GM18507 (cell line): ENCODE measurements around the gene PCBD1.
"Not testable (repeated sequence)": the region's sequence is repeated elsewhere in the genome, so short reads cannot be mapped to it uniquely, and the experiment has no call there.

Source experiments
- DNase-seq: peaks from one replicate; pipeline ENCODE4 v3.0.0; 2011; ENCODE audit warnings: low read depth; ENCODE audit not compliant: insufficient read length; ENCODE audit errors: extremely low spot score
- FAIRE-seq: peaks from 2 replicates; lab custom pipeline; 2011; peaks lifted over from hg19 to GRCh38; lab: Jason Lieb, UNC

The PCBD1 gene

DNA sequence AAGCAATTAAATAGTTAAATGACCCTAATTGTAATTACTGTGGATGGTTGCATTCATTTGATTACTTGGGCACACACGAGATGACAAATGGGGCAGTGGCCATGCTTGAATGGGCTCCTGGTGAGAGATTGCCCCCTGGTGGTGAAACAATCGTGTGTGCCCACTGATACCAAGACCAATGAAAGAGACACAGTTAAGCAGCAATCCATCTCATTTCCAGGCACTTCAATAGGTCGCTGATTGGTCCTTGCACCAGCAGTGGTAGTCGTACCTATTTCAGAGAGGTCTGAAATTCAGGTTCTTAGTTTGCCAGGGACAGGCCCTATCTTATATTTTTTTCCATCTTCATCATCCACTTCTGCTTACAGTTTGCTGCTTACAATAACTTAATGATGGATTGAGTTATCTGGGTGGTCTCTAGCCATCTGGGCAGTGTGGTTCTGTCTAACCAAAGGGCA lies 8.3 kb downstream of the PCBD1 start:
- DNase-seq: peak; percentile 58
- peak; percentile 91 for FAIRE-seq

DNA sequence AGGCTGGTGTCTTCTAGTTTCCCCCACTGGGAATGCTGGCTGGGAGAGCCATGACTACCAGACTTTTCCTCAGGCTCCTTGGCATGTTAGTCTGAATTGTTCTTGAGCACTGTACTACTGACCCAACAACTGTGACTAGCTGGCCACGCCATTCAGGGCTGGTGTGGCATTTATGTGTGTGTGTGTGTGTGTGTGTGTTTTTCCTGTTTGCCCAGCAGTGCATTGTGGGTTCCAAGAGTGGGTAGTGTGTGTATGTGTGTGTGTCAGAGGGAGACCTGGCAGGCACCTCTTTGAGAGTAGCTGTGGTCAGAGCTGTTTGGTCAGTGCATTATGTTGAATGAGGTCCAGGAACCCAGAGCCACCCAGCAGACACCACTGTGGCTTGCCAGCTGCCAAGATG lies 9.2 kb downstream of the PCBD1 start:
- FAIRE-seq (no peak), DNase-seq (no peak)

DNA sequence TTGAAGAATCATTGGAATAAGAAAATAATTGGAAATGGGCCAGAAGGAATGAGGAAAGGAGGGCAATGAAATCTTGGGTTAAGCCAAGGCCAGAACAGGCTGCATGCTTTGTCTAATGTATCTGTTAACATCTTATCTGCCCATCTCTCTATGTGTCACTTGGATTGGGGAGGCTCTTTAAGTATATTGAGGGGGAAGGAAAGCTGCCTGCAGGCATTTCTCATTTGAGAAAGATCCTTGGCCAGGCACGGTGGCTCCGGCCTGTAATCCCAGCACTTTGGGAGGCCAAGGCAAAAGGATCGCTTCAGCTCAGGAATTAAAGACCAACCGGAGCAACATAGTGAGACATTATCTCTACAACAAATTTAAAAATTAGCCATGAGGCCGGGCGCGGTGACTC lies 14.3 kb downstream of the PCBD1 start:
- no peak for FAIRE-seq

DNA sequence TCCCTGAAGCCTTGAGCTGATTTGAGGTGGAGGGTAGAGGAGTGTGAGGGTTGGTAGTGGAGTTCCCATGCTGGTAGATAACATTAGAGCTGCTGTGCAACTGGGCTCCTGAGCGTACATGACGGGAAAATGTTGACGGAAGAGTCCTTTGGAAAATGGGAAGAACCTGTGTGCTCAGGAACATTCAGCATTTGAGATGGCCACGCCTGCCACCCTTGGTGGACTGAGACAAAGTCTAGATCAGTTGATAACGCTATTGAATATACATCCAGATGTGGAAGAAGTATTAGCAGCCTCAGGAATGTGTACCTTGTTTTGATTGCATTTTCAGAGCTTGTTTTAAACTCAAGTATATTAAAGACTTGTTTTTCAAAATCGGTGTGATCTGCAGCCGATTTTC lies 16.1 kb downstream of the PCBD1 start:
- no peak for FAIRE-seq
- DNase-seq: no peak

More for the DNA sequence above, 14.3 kb downstream of the PCBD1 start:
- no peak for DNase-seq

DNA sequence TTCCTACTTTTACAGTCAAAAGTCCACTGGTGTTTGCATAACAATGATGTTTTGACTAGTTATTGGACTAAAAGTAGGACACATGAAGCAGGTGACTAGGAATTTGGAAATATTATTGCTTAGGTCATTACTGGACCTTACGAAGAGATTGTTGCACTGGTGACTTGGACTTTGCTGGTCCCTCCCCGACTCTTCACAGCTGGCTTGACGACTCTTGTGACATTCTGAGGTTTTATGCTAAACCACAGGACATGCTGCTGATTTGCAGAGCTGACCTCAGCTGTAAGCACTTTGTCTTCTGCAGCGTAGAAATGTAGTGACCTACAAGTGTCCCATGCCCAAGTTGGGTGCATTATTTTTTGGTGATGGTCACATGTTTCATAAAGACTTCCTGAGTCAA lies 21.9 kb downstream of the PCBD1 start:
- DNase-seq: no peak
- no peak for FAIRE-seq

GRCh38 chr10:70864935-70865334 lies 23.4 kb downstream of the PCBD1 start:
- no peak for FAIRE-seq
- DNase-seq: no peak

DNA sequence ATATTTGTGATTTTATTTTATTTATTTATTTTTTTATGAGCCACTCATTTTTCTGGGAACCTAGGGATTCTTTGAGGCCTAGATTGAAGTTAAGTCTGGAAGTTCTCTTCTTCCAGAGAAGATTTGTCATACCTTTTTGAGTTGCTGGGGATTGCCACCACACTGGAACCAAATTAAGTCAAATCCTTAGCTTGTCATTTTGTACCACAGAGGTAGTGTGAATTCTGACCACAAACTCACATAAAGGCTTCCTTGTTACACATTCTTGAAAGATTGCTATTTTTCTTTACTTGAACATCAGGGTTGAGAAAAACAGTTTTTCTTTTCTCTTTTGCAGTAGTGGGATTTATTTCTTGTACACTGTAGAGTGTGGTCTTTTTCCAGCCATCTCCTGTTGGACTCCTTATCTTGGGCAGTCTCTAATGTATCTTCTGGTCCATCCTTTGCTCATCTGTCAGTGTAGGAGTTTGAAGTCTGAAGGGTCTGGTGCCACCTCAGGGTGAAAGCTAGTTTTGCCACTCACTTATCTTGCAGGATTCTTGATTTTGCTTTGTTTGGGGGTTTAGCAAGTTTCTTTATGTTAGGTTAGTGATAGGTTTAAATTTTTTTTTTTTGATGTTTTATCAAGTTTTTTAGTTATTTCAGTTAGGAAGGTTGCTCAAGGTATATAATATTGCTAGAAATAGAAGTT lies 24.8 kb downstream of the PCBD1 start:
- DNase-seq (no peak), FAIRE-seq (peak; percentile 24)

- FAIRE-seq, DNase-seq: not testable (repeated sequence)
Measured at GRCh38 chr10:70861495-70862197, 26.7 kb downstream of the PCBD1 start.

- DNase-seq (no peak), FAIRE-seq (no peak)
Measured at GRCh38 chr10:70858759-70859158, 29.6 kb downstream of the PCBD1 start.

GRCh38 chr10:70856454-70856853 lies 31.9 kb downstream of the PCBD1 start:
- DNase-seq (no peak), FAIRE-seq (peak; percentile 53)

- DNase-seq (no peak), FAIRE-seq (no peak)
Measured at GRCh38 chr10:70853457-70853856, 34.9 kb downstream of the PCBD1 start.

- no peak for FAIRE-seq
- no peak for DNase-seq
Measured at GRCh38 chr10:70853038-70853437, 35.3 kb downstream of the PCBD1 start.

DNA sequence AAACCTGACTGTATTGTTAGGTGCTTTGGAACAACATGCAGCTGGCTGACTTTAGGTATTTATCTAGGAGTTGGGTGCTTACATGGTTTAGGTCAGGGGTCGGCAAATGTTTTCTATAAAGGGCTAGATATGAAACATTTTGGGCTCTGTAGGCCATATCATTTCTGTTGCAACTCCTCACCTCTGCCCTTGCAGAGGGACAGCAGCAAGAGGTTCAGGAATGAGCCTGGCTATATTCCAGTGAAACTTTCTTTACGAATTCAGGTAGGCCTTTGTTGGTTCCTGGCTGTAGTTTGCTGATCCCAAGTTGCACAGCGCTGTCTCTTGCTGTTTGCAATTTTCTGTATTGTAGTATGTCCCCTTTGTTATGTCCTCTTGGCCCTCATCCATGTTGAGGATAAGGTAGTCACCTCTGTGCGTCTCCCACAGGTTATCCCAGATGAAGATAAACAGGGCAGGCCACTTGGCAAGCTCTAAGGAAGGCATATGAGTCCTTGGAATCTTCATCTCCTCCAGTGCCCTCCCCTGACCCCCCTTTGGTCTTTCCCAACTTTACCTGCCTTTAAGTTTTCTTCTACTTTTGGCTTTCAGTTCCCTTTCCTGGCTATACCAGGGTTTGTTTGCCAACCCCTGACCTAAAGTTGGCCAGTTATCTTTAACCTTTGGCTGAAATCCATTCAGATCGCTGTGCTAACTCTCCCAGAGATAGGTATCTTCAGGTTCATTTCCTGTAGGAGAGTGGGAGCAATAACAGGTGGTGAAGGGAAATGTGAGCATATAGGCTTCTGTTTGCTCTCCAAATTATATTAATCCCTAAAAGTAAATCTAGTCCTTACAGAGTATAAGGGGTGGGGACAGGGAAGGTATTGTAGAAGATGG lies 36.5 kb downstream of the PCBD1 start:
- FAIRE-seq (no peak), DNase-seq (no peak)

DNA sequence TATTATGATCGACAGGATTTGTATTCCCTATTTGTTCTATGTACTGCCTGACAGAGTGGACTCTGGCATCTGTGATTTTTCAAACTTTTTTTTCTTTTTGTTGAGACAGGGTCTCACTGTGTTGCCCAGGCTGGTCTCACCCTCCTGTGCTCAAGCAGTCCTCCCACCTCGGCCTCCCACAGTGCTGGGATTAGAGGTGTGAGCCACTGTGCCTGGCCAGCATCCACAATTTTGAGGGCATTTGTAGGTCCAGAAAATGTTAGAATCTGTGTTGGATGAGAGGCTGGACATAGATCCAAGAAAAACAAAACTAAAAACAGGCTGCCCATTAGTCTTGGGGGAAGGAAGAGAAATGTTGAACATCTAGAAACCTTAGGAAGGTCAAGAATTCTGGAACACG lies 38.3 kb downstream of the PCBD1 start:
- no peak for FAIRE-seq
- DNase-seq: no peak

DNA sequence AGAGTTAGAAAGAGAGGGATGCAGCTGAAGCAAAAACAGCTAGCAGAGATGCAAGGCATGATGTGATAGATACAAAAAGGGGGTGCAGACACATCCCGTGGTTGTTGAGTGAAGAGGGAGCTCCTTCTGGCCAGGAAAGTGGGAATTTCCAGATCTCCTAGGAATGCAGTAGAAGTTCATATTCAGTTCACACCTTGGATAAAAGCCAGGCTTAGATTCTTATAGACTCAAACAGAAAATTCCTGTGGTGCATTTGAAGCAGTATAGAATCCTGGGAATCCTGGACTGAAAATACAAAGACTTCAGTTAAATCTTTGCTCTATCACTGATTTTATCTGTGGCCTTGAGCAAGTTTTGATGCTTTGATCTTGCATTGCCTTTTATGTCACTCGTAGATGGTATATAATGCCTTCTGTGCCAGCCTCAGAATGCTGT lies 38.8 kb downstream of the PCBD1 start:
- FAIRE-seq: no peak
- DNase-seq: no peak

DNA sequence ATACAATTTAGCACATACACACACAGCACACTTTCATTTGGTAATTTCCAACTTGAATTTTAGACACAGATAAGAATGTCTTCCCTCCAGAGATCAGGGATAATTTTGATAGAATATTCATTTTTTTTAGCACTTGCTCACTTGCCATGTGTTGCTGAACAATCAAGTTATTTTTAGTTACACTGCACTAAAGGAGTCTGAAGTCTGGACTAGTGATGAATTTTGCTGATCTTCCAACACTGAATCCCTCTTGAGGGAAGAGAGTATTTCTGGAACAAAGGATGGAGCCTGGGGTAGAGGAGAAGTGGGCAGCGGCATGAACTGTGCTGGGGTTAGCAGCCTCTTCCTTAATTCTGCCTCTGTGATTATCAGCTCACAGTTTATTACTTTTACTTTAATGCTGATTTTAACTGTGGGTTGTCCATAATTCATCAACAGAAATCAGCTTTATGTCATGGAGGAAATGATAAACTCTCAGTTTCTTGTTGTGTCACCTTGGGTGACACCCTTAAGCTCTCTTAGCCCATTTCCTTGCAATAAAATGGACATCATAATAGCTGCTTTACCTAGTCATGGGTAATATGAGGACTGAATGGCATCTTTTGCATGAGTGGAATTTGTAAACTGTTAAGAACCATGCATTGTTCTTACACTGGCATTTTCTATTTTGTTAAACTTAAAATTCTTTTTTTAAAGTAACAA lies 40.6 kb downstream of the PCBD1 start:
- no peak for DNase-seq
- no peak for FAIRE-seq

DNA sequence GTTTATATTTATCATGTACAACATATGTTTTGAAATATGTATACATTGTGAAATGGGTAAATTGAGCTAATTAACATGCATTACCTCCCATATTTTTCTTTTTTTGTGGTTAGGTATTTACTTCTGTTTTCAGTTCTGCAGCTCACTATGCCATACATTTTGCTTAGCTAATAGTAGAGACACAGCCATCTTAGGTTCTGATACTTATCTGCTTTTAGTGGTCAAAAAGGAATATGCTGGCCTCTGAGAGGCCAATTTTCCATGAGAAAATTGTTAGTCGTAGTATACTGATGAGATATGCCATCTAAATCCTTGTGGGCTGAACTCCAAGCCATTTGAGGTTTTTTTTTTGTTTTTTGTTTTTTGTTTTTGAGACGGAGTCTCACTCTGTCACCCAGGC lies 41.6 kb downstream of the PCBD1 start:
- FAIRE-seq (no peak), DNase-seq (no peak)

- DNase-seq (no peak), FAIRE-seq (no peak)
Measured at GRCh38 chr10:70845816-70846215, 42.5 kb downstream of the PCBD1 start.

- no peak for DNase-seq
- FAIRE-seq: no peak
Measured at GRCh38 chr10:70845256-70845655, 43.1 kb downstream of the PCBD1 start.
